Common myeloid progenitor, CD34-positive (primary cell): ENCODE measurements around the gene ZNF430.
A peak's percentile ranks its signal among the peaks of the same experiment; 100 is the strongest.

Source experiments
- CTCF ChIA-PET: fragments of 350-600 bp; sonication (Branson Sonifier 250); formaldehyde crosslinking; loops from one replicate; lab custom pipeline; 2021; ENCODE audit warnings: antibody characterized with exemption; lab: Charles Lee
- POLR2A ChIA-PET: fragments of 350-600 bp; sonication (Branson Sonifier 250); formaldehyde crosslinking; loops from one replicate; lab custom pipeline; 2021; ENCODE audit warnings: antibody characterized with exemption; lab: Charles Lee
- DNase-seq, 3 donors: peaks; one replicate each; pipeline versions ENCODE4 v3.0.0 to v3.0.0-alpha.2; 2013
- H3K27ac ChIP-seq, 2 experiments: 1 replicate in 1 of 2; 2 replicates in 1 of 2; pipeline ENCODE4 v1.7.0; 2013; ENCODE audit warnings: inconsistent platforms in 2 of 2, low read length in 2 of 2, mild to moderate bottlenecking in 2 of 2, low read depth in 1 of 2, moderate library complexity in 1 of 2; ENCODE audit not compliant: severe bottlenecking in 2 of 2, insufficient read depth in 1 of 2, poor library complexity in 1 of 2
- H3K27me3 ChIP-seq, 5 experiments: replicated peaks in 2 of 5; 1 replicate in 3 of 5; 2 replicates in 2 of 5; pipeline versions ENCODE4 v1.6.1 to v1.7.0; 2013; ENCODE audit warnings: low read length in 4 of 5, mild to moderate bottlenecking in 2 of 5, moderate library complexity in 2 of 5, inconsistent platforms in 1 of 5; ENCODE audit not compliant: insufficient read depth in 5 of 5, control insufficient read depth in 4 of 5
- H3K36me3 ChIP-seq, 4 experiments: 1 replicate in 2 of 4; 2 replicates in 2 of 4; pipeline versions ENCODE4 v1.6.1 to v1.7.0; 2013; ENCODE audit warnings: low read length in 3 of 4, control low read depth in 1 of 4, mild to moderate bottlenecking in 1 of 4; ENCODE audit not compliant: control insufficient read depth in 4 of 4, insufficient read depth in 4 of 4
- H3K4me1 ChIP-seq, 4 experiments: 1 replicate in 3 of 4; 2 replicates in 1 of 4; pipeline versions ENCODE4 v1.6.1 to v1.7.1; 2013; ENCODE audit warnings: low read length in 3 of 4, mild to moderate bottlenecking in 3 of 4, control low read depth in 1 of 4, inconsistent platforms in 1 of 4, moderate library complexity in 1 of 4; ENCODE audit not compliant: control insufficient read depth in 4 of 4, insufficient read depth in 4 of 4; ENCODE audit errors: control extremely low read depth in 1 of 4
- H3K4me3 ChIP-seq, 7 experiments: 1 replicate in 4 of 7; 2 replicates in 3 of 7; pipeline versions ENCODE4 v1.5.1 to v1.7.0; 2013; ENCODE audit warnings: mild to moderate bottlenecking in 7 of 7, low read length in 6 of 7, moderate library complexity in 6 of 7, inconsistent platforms in 2 of 7, low read depth in 2 of 7, control low read depth in 1 of 7; ENCODE audit not compliant: insufficient read depth in 4 of 7, control insufficient read depth in 1 of 7; ENCODE audit errors: extremely low read depth in 1 of 7
- H3K9me3 ChIP-seq, 5 experiments: 1 replicate in 4 of 5; 2 replicates in 1 of 5; pipeline versions ENCODE4 v1.6.1 to v1.7.1; 2013; ENCODE audit warnings: low read length in 4 of 5, mild to moderate bottlenecking in 2 of 5, inconsistent platforms in 1 of 5, low read depth in 1 of 5, moderate library complexity in 1 of 5; ENCODE audit not compliant: control insufficient read depth in 4 of 5, insufficient read depth in 2 of 5; ENCODE audit errors: control extremely low read depth in 1 of 5
- WGBS: methylation state at CpG from one replicate; pipeline ENCODE4 v1.1.5; 2013; ENCODE audit not compliant: insufficient coverage; 5-methylcytosine and 5-hydroxymethylcytosine counted together

ZNF430 gene

DNA sequence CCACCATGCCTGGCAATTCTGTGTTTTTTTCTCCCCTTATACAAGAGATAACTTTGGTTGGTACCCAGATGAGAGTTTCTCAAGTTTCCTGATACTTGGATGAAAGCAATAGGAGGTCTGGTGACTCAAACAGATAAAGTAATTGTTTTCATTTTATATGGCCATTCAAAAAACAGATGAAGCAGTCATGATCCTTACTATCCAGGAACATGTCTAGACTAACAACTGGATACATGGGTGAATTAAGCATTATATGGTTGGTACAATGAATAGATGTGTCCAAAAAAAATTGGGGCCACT is 8.5 kb downstream of the ZNF430 start:
- H3K27me3 ChIP-seq = no peaks in the 10 kb centered on the region
- no peak for DNase-seq
- H3K36me3 ChIP-seq = peaks cover 16 to 74% (median 46%) of the 10 kb centered on the region in 4 experiments
- H3K27ac ChIP-seq = no peak overlapping the region
- H3K4me3 ChIP-seq = no peak overlapping the region
- POLR2A ChIA-PET = no interaction called here
- CTCF ChIA-PET = no interaction called here
- peaks cover 0 to 18% (median 3%) of the 10 kb centered on the region in 5 experiments for H3K9me3 ChIP-seq
- peaks cover 0 to 4% (median 0%) of the 10 kb centered on the region in 4 experiments for H3K4me1 ChIP-seq

GRCh38 chr19:21045028-21045427 is 24.6 kb downstream of the ZNF430 start:
- CTCF ChIA-PET = interaction anchor here (0.7 kb wide), 1 partner anchor 971 kb away, joined by 3 read pairs; no protein-coding TSS in a partner anchor

GRCh38 chr19:21046489-21046888 is 26.0 kb downstream of the ZNF430 start:
- WGBS = no CpG with 5 or more reads among the region's 3 CpGs
- Histone ChIP-seq H3K36me3 (peaks cover 27 to 90% (median 35%) of the 10 kb centered on the region in 4 experiments), H3K27ac (no peak overlapping the region), H3K4me3 (no peak overlapping the region), H3K27me3 (no peaks in the 10 kb centered on the region), H3K9me3 (peaks cover 14 to 78% (median 44%) of the 10 kb centered on the region in 5 experiments), H3K4me1 (no peaks in the 10 kb centered on the region)
- CTCF ChIA-PET = no interaction called here
- DNase-seq = no peak
- POLR2A ChIA-PET = no interaction called here

More at GRCh38 chr19:21045028-21045427, 24.6 kb downstream of the ZNF430 start:
- Histone ChIP-seq H3K9me3 (peaks cover 13 to 67% (median 43%) of the 10 kb centered on the region in 5 experiments), H3K4me1 (no peaks in the 10 kb centered on the region), H3K36me3 (peaks cover 29 to 89% (median 40%) of the 10 kb centered on the region in 4 experiments), H3K4me3 (no peak overlapping the region), H3K27me3 (no peaks in the 10 kb centered on the region), H3K27ac (no peak overlapping the region)
- DNase-seq = no peak
- POLR2A ChIA-PET = no interaction called here

DNA sequence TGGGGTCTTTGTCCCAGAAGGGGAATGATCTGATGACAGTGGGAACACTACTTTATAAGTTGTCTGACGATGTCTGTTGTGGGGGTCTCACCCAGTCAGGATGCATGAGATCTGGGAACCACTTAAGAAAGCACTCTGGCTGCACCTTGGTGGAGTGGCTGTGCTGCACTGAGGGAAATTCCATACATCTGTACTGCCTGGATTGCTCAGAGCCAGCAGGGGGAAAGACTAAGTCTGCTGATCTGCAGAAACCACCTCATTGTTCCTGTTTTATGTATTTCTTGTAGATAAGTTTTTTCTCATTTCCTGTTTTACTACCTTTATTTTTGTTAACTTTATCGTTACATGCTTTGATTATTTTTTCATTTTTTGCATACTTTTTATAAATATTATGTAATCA is 27.3 kb downstream of the ZNF430 start:
- Histone ChIP-seq H3K27me3 (no peaks in the 10 kb centered on the region), H3K9me3 (peaks cover 14 to 79% (median 44%) of the 10 kb centered on the region in 5 experiments), H3K4me3 (peak overlapping the region in 1 of 7 experiments; percentile 45), H3K36me3 (peaks cover 25 to 92% (median 32%) of the 10 kb centered on the region in 4 experiments), H3K4me1 (no peaks in the 10 kb centered on the region), H3K27ac (no peak overlapping the region)
- peak in 1 of 3 donors; percentile 32 for DNase-seq
- no CpG with 5 or more reads among the region's 2 CpGs for WGBS
- ChIA-PET POLR2A (no interaction called here), CTCF (no interaction called here)

DNA sequence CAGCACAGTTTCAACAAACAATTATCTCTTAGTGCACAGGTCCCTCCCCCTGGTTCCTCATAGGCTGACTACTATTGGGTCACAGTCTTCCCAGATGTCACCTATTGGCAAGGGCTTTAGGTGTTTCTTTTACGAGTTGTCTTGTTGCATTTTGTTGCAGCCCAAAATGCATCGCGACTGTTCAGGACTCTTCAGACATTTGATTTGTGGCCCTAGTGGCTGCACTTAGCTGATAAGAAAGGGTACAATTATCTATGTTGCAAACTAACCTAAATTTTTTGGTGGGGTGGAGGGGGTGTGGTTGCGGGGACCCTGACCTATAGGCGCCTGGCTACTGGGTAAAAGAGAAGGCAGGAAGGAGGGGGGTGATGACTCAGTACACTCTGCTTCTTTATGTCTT is 32.4 kb downstream of the ZNF430 start:
- Histone ChIP-seq H3K36me3 (peaks cover 31 to 87% (median 43%) of the 10 kb centered on the region in 4 experiments), H3K4me3 (no peak overlapping the region), H3K9me3 (peaks cover 14 to 72% (median 45%) of the 10 kb centered on the region in 5 experiments), H3K4me1 (no peaks in the 10 kb centered on the region), H3K27me3 (no peaks in the 10 kb centered on the region), H3K27ac (no peak overlapping the region)
- WGBS = 100% methylated on average over 2 of the region's 5 CpGs
- CTCF ChIA-PET = no interaction called here
- DNase-seq = no peak
- POLR2A ChIA-PET = no interaction called here

GRCh38 chr19:21065336-21065735 is 44.9 kb downstream of the ZNF430 start:
- peaks cover 0 to 17% (median 2%) of the 10 kb centered on the region in 5 experiments for H3K9me3 ChIP-seq
- no peaks in the 10 kb centered on the region for H3K27me3 ChIP-seq
- POLR2A ChIA-PET = no interaction called here
- no peaks in the 10 kb centered on the region for H3K4me1 ChIP-seq
- H3K36me3 ChIP-seq = peaks cover 6 to 46% (median 10%) of the 10 kb centered on the region in 4 experiments
- H3K27ac ChIP-seq = no peak overlapping the region
- CTCF ChIA-PET = no interaction called here
- DNase-seq = no peak
- no peak overlapping the region for H3K4me3 ChIP-seq

DNA sequence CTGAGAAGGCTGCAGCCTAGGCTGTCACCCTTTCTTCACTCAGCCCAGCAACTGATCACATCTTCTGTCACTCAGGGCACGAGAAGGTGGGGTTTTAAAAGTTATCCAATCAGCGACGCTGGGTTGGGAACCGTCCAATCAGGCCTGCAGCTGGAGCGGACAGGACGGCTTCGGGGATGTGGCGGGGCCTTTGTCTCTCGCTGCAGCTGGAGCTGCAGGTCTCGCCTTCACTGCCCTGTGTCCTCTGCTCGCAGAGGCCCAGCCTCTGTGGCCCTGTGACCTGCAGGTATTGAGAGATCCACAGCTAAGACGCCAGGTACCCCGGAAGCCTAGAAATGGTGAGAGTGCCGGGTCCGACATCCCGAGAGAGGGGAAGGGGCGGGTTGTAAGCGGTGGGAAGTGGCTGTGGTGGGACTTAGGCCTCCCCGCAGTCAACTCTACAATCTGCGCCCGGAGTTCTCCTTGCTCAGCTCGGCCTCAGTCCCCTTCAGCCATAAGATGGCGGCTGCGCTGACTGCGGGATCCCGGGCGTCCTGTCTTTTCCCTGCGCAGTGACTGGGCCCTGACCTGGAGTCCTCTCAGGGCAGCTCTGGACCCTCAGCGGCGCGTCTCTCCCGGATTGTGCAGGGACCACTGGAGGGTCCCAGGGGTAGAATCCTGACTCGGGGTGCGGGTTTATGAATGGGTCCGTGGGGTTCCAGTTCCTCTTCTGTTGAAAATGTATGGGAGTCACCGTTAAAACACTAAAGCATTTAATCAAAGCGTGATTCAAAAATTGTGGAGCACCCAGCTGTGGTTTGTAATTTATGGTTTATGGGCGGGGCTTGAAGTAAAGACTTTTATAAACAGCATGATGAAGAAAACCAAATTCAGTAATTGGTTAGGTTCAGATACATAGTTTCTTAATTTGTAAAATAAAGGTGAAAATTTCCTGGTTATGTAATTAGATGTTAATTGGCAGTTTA is 61.8 kb downstream of the ZNF430 start, which contains the start of gene ZNF714:
ZNF714 (plus strand) TSS at position 193 of the 965 bp plus-strand sequence. CDS start 16,066 bp downstream, outside the sequence.
- H3K27me3 ChIP-seq = no peaks in the 10 kb centered on the region
- H3K4me1 ChIP-seq = peaks cover 0 to 12% (median 8%) of the 10 kb centered on the region in 4 experiments
- no peaks in the 10 kb centered on the region for H3K9me3 ChIP-seq
- 23% methylated on average over 25 of the region's 38 CpGs for WGBS
- H3K36me3 ChIP-seq = peaks cover 0 to 24% (median 11%) of the 10 kb centered on the region in 4 experiments
- H3K27ac ChIP-seq = peak within 1 kb of the TSS; percentile 68 to 88
- peak; percentile 94 to 98 (median 97) for DNase-seq
- H3K4me3 ChIP-seq = peak within 1 kb of the TSS; percentile 64 to 96 (median 87)
- CTCF ChIA-PET = no interaction called here
- POLR2A ChIA-PET = interaction anchor here (0.9 to 1.1 kb wide), 2 partner anchors 62 to 159 kb away, joined by 3 to 4 read pairs; partner anchors contain the start of genes ZNF430 and ZNF85
